GM12873 (cell line): ENCODE data around the gene C12orf75.

Source experiments
- CTCF ChIP-seq: IDR thresholded peaks from 2 replicates; pipeline ENCODE4 v1.5.1; 2012; ENCODE audit warnings: low read depth, mild to moderate bottlenecking, moderate library complexity, low read length, control low read depth; ENCODE audit not compliant: insufficient read depth; ENCODE audit errors: missing control alignments

C12orf75 gene

GRCh38 chr12:105396024-105396423 lies 65.5 kb downstream of the C12orf75 start:
- no peak for TF ChIP-seq CTCF

GRCh38 chr12:105396983-105397382 lies 66.5 kb downstream of the C12orf75 start:
- TF ChIP-seq CTCF: no peak

- TF ChIP-seq CTCF: no peak
Measured at GRCh38 chr12:105398930-105399329, 68.4 kb downstream of the C12orf75 start.

- no peak for TF ChIP-seq CTCF
Measured at GRCh38 chr12:105399428-105400081, 69.1 kb downstream of the C12orf75 start.

GRCh38 chr12:105400227-105400626 lies 69.7 kb downstream of the C12orf75 start:
- no peak for TF ChIP-seq CTCF

GRCh38 chr12:105401198-105401597 lies 70.7 kb downstream of the C12orf75 start:
- TF ChIP-seq CTCF: no peak

GRCh38 chr12:105402366-105402765 lies 71.9 kb downstream of the C12orf75 start:
- no peak for TF ChIP-seq CTCF
